C4-2B (cell line): Measurements from ENCODE around the gene SLC24A3.

ENCODE experiments used
- CTCF ChIP-seq: fragments of 450-650 bp; conservative IDR thresholded peaks from 2 replicates; pipeline ENCODE4 v1.5.1; 2017; ENCODE audit warnings: mild to moderate bottlenecking
- ZFX ChIP-seq: fragments of 450-650 bp; IDR thresholded peaks from 2 replicates; pipeline ENCODE4 v1.6.1; 2017

- TF ChIP-seq CTCF (no peak), ZFX (no peak)
These were observed 124.2 kb downstream of the SLC24A3 start for GRCh38 chr20:19336631-19337030.
